WTC11 (cell line): ENCODE data around the gene ZNF324. TPM values are rescaled to one million over a fixed set of nuclear protein-coding genes. Genes with fewer than 3 reads are reported as not detected.

Experiments used
- ATAC-seq: fragments of 200-7000 bp; cut with Tn5 transposase; 2 replicates; pipeline ENCODE4 v1.10.0; 2021; ENCODE audit warnings: mild to moderate bottlenecking, moderate library complexity
- CTCF ChIA-PET: fragments of 300-600 bp; sonication (Branson Sonifier 250); formaldehyde crosslinking; loops from one replicate; lab custom pipeline; 2021; ENCODE audit warnings: antibody characterized with exemption; lab: Charles Lee
- POLR2A ChIA-PET: fragments of 350-600 bp; sonication (Branson Sonifier 250); formaldehyde crosslinking; loops from one replicate; lab custom pipeline; 2021; ENCODE audit warnings: antibody characterized with exemption; lab: Charles Lee
- DNase-seq: peaks from one replicate; pipeline ENCODE4 v3.0.0; 2021; ENCODE audit warnings: low spot score
- H3K27ac Mint-ChIP-seq: 2 replicates; pipeline ENCODE4 v1.8.0; 2021; ENCODE audit warnings: mixed read lengths
- H3K27me3 Mint-ChIP-seq: 2 replicates; pipeline ENCODE4 v1.8.0; 2021; ENCODE audit warnings: low read depth, mild to moderate bottlenecking, moderate library complexity, mixed read lengths
- H3K36me3 Mint-ChIP-seq: 2 replicates; pipeline ENCODE4 v1.8.0; 2021; ENCODE audit warnings: mixed read lengths
- H3K4me1 Mint-ChIP-seq: 2 replicates; pipeline ENCODE4 v1.8.0; 2022; ENCODE audit warnings: mixed read lengths
- H3K4me3 Mint-ChIP-seq: 2 replicates; pipeline ENCODE4 v1.8.0; 2021; ENCODE audit warnings: mild to moderate bottlenecking, moderate library complexity, mixed read lengths
- H3K9me3 Mint-ChIP-seq: 2 replicates; pipeline ENCODE4 v1.8.0; 2021; ENCODE audit warnings: mixed read lengths
- AR ChIP-seq: fragments of 250-450 bp; sonication (Bioruptor Pico); IDR thresholded peaks from 2 replicates; pipeline ENCODE4 v1.9.0; 2021; ENCODE audit warnings: mild to moderate bottlenecking
- CREM ChIP-seq: sonication (generic); formaldehyde crosslinking; IDR thresholded peaks from 2 replicates; pipeline ENCODE4 v1.8.1; 2022; ENCODE audit warnings: mild to moderate bottlenecking, missing genetic modification reagents, moderate library complexity
- EMX1 ChIP-seq: fragments of 250-450 bp; sonication (Bioruptor Pico); IDR thresholded peaks from 2 replicates; pipeline ENCODE4 v1.8.0; 2021; ENCODE audit warnings: mild to moderate bottlenecking
- FOXK1 ChIP-seq: sonication (generic); formaldehyde crosslinking; IDR thresholded peaks from 2 replicates; pipeline ENCODE4 v1.8.0; 2022; ENCODE audit warnings: mild to moderate bottlenecking, moderate library complexity, missing genetic modification reagents
- FOXP1 ChIP-seq: sonication (generic); formaldehyde crosslinking; IDR thresholded peaks from 2 replicates; pipeline ENCODE4 v1.8.0; 2022; ENCODE audit warnings: missing genetic modification reagents, mild to moderate bottlenecking, moderate library complexity, borderline replicate concordance
- GABPB1 ChIP-seq: sonication (generic); formaldehyde crosslinking; IDR thresholded peaks from 2 replicates; pipeline ENCODE4 v1.8.1; 2023; ENCODE audit warnings: mild to moderate bottlenecking, missing genetic modification reagents
- GTF2I ChIP-seq: fragments of 250-450 bp; sonication (Bioruptor Pico); conservative IDR thresholded peaks from 2 replicates; pipeline ENCODE4 v1.4.0; 2021; ENCODE audit warnings: mild to moderate bottlenecking
- MYBL2 ChIP-seq: sonication (generic); formaldehyde crosslinking; IDR thresholded peaks from 2 replicates; pipeline ENCODE4 v1.8.1; 2023; ENCODE audit warnings: mild to moderate bottlenecking, moderate library complexity, missing genetic modification reagents
- NFYB ChIP-seq: sonication (generic); formaldehyde crosslinking; conservative IDR thresholded peaks from 2 replicates; pipeline ENCODE4 v1.8.0; 2022; ENCODE audit warnings: low read depth, missing genetic modification reagents
- SOX15 ChIP-seq: fragments of 250-450 bp; sonication (Bioruptor Pico); IDR thresholded peaks from 2 replicates; pipeline ENCODE4 v1.9.0; 2021; ENCODE audit warnings: mild to moderate bottlenecking
- ZNF138 ChIP-seq: sonication (generic); formaldehyde crosslinking; conservative IDR thresholded peaks from 2 replicates; pipeline ENCODE4 v1.8.1; 2022; ENCODE audit warnings: mild to moderate bottlenecking, moderate library complexity, missing genetic modification reagents
- ZNF423 ChIP-seq: fragments of 250-450 bp; sonication (Bioruptor Pico); IDR thresholded peaks from 2 replicates; pipeline ENCODE4 v2.1.2; 2022; ENCODE audit warnings: mild to moderate bottlenecking, moderate library complexity
- total RNA-seq: library from RNA; stranded (reverse); gene quantifications from 3 replicates; pipeline ENCODE4 v1.2.3, GENCODE V29; 2021
- TF ChIP-seq, protein P1 (sequence below): fragments of 250-450 bp; sonication (Bioruptor Pico); conservative IDR thresholded peaks from 2 replicates; pipeline ENCODE4 v1.9.0; 2021; ENCODE audit warnings: mild to moderate bottlenecking
- TF ChIP-seq, protein P2 (sequence below): sonication (generic); formaldehyde crosslinking; IDR thresholded peaks from 2 replicates; pipeline ENCODE4 v1.8.1; 2023; ENCODE audit warnings: mild to moderate bottlenecking, missing genetic modification reagents, borderline replicate concordance
- TF ChIP-seq, protein P3 (sequence below): sonication (generic); formaldehyde crosslinking; IDR thresholded peaks from 2 replicates; pipeline ENCODE4 v1.8.0; 2022; ENCODE audit warnings: missing genetic modification reagents
- TF ChIP-seq, protein P4 (sequence below): sonication (generic); formaldehyde crosslinking; IDR thresholded peaks from 2 replicates; pipeline ENCODE4 v1.8.1; 2022; ENCODE audit warnings: mild to moderate bottlenecking, missing genetic modification reagents, moderate library complexity, borderline replicate concordance
- TF ChIP-seq, protein P5 (sequence below): sonication (generic); formaldehyde crosslinking; IDR thresholded peaks from 2 replicates; pipeline ENCODE4 v1.8.1; 2023; ENCODE audit warnings: mild to moderate bottlenecking, moderate library complexity, missing genetic modification reagents
- TF ChIP-seq, protein P6 (sequence below): sonication (generic); formaldehyde crosslinking; IDR thresholded peaks from 2 replicates; pipeline ENCODE4 v1.8.1; 2023; ENCODE audit warnings: mild to moderate bottlenecking, missing genetic modification reagents, moderate library complexity

Gene ZNF324
- total RNA-seq, 1 experiment from 2014 or later, result 5.9 TPM

GRCh38 chr19:58514564-58515022 lies 47.7 kb downstream of the ZNF324 start (continued):
- TF ChIP-seq NFYB (CRISPR knock-in tag) (no peak), ZNF423 (CRISPR knock-in tag) (no peak), FOXK1 (CRISPR knock-in tag) (no peak), GTF2I (CRISPR knock-in tag) (no peak), GABPB1 (CRISPR knock-in tag) (no peak), CREM (CRISPR knock-in tag) (no peak), ZNF138 (no peak)
- TF ChIP-seq, protein P1, sequence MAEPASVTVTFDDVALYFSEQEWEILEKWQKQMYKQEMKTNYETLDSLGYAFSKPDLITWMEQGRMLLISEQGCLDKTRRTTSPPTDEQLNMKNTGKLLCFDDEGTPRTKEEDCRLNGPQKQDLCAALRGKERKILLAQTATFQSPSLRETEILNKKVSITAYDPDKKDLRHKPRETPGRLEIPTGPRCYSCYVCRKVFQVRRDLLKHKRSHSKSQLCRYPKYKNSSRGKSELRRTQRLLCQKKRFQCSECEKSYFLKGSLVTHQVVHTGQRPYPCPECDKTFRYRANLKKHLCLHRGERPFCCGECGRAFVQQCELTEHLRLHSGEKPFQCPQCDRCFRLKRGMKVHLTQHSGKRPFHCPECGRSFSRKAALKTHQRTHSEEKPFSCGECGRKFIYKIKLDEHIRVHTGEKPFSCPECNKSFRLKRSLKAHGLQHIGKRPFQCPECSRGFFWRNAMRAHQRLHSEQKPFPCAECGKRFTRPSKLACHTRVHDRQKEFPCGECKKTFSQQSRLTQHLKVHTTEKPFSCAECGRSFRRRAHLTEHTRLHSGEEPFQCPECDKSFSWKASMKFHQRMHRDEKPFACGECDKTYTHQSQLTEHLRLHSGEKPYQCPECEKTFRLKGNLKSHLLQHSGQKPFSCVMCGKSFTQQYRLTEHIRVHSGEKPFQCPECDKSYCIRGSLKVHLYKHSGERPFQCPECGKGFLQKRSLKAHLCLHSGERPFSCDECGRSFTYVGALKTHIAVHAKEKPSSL (CRISPR knock-in tag), result no peak

- Mint-ChIP-seq H3K9me3 (no peaks in the 10 kb centered on the region), H3K27ac (peak overlapping the region; percentile 65), H3K27me3 (peaks cover 6% of the 10 kb centered on the region), H3K4me3 (peak overlapping the region; percentile 75), H3K36me3 (peaks cover 5% of the 10 kb centered on the region), H3K4me1 (peaks cover 34% of the 10 kb centered on the region)
- ChIA-PET POLR2A (no interaction called here), CTCF (interaction anchor here (1.9 to 6.5 kb wide), 3 partner anchors 30 to 168 kb away, joined by 7 to 60 read pairs (median 33); partner anchors contain the start of gene TRIM28)
- ATAC-seq, result no peak
- no peak for DNase-seq
- TF ChIP-seq EMX1 (CRISPR knock-in tag) (no peak), FOXP1 (CRISPR knock-in tag) (no peak), CREM (CRISPR knock-in tag) (no peak), AR (CRISPR knock-in tag) (no peak), MYBL2 (CRISPR knock-in tag) (no peak), SOX15 (no peak)
- TF ChIP-seq, protein P2, sequence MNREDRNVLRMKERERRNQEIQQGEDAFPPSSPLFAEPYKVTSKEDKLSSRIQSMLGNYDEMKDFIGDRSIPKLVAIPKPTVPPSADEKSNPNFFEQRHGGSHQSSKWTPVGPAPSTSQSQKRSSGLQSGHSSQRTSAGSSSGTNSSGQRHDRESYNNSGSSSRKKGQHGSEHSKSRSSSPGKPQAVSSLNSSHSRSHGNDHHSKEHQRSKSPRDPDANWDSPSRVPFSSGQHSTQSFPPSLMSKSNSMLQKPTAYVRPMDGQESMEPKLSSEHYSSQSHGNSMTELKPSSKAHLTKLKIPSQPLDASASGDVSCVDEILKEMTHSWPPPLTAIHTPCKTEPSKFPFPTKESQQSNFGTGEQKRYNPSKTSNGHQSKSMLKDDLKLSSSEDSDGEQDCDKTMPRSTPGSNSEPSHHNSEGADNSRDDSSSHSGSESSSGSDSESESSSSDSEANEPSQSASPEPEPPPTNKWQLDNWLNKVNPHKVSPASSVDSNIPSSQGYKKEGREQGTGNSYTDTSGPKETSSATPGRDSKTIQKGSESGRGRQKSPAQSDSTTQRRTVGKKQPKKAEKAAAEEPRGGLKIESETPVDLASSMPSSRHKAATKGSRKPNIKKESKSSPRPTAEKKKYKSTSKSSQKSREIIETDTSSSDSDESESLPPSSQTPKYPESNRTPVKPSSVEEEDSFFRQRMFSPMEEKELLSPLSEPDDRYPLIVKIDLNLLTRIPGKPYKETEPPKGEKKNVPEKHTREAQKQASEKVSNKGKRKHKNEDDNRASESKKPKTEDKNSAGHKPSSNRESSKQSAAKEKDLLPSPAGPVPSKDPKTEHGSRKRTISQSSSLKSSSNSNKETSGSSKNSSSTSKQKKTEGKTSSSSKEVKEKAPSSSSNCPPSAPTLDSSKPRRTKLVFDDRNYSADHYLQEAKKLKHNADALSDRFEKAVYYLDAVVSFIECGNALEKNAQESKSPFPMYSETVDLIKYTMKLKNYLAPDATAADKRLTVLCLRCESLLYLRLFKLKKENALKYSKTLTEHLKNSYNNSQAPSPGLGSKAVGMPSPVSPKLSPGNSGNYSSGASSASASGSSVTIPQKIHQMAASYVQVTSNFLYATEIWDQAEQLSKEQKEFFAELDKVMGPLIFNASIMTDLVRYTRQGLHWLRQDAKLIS, result no peak
- TF ChIP-seq, protein P3, sequence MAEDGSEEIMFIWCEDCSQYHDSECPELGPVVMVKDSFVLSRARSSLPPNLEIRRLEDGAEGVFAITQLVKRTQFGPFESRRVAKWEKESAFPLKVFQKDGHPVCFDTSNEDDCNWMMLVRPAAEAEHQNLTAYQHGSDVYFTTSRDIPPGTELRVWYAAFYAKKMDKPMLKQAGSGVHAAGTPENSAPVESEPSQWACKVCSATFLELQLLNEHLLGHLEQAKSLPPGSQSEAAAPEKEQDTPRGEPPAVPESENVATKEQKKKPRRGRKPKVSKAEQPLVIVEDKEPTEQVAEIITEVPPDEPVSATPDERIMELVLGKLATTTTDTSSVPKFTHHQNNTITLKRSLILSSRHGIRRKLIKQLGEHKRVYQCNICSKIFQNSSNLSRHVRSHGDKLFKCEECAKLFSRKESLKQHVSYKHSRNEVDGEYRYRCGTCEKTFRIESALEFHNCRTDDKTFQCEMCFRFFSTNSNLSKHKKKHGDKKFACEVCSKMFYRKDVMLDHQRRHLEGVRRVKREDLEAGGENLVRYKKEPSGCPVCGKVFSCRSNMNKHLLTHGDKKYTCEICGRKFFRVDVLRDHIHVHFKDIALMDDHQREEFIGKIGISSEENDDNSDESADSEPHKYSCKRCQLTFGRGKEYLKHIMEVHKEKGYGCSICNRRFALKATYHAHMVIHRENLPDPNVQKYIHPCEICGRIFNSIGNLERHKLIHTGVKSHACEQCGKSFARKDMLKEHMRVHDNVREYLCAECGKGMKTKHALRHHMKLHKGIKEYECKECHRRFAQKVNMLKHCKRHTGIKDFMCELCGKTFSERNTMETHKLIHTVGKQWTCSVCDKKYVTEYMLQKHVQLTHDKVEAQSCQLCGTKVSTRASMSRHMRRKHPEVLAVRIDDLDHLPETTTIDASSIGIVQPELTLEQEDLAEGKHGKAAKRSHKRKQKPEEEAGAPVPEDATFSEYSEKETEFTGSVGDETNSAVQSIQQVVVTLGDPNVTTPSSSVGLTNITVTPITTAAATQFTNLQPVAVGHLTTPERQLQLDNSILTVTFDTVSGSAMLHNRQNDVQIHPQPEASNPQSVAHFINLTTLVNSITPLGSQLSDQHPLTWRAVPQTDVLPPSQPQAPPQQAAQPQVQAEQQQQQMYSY, result no peak
- TF ChIP-seq, protein P4, sequence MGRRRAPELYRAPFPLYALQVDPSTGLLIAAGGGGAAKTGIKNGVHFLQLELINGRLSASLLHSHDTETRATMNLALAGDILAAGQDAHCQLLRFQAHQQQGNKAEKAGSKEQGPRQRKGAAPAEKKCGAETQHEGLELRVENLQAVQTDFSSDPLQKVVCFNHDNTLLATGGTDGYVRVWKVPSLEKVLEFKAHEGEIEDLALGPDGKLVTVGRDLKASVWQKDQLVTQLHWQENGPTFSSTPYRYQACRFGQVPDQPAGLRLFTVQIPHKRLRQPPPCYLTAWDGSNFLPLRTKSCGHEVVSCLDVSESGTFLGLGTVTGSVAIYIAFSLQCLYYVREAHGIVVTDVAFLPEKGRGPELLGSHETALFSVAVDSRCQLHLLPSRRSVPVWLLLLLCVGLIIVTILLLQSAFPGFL (CRISPR knock-in tag), result no peak
- TF ChIP-seq, protein P5, sequence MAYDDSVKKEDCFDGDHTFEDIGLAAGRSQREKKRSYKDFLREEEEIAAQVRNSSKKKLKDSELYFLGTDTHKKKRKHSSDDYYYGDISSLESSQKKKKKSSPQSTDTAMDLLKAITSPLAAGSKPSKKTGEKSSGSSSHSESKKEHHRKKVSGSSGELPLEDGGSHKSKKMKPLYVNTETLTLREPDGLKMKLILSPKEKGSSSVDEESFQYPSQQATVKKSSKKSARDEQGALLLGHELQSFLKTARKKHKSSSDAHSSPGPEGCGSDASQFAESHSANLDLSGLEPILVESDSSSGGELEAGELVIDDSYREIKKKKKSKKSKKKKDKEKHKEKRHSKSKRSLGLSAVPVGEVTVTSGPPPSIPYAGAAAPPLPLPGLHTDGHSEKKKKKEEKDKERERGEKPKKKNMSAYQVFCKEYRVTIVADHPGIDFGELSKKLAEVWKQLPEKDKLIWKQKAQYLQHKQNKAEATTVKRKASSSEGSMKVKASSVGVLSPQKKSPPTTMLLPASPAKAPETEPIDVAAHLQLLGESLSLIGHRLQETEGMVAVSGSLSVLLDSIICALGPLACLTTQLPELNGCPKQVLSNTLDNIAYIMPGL (CRISPR knock-in tag), result no peak
- TF ChIP-seq, protein P6, sequence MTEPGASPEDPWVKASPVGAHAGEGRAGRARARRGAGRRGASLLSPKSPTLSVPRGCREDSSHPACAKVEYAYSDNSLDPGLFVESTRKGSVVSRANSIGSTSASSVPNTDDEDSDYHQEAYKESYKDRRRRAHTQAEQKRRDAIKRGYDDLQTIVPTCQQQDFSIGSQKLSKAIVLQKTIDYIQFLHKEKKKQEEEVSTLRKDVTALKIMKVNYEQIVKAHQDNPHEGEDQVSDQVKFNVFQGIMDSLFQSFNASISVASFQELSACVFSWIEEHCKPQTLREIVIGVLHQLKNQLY (CRISPR knock-in tag), result no peak
Observed at GRCh38 chr19:58515259-58515658, 48.4 kb downstream of the ZNF324 start.
